ENCODE data around the gene PDXP.
"Not testable (repeated sequence)": the region's sequence is repeated elsewhere in the genome, so short reads cannot be mapped to it uniquely, and the experiment has no call there.

Gene PDXP

DNA sequence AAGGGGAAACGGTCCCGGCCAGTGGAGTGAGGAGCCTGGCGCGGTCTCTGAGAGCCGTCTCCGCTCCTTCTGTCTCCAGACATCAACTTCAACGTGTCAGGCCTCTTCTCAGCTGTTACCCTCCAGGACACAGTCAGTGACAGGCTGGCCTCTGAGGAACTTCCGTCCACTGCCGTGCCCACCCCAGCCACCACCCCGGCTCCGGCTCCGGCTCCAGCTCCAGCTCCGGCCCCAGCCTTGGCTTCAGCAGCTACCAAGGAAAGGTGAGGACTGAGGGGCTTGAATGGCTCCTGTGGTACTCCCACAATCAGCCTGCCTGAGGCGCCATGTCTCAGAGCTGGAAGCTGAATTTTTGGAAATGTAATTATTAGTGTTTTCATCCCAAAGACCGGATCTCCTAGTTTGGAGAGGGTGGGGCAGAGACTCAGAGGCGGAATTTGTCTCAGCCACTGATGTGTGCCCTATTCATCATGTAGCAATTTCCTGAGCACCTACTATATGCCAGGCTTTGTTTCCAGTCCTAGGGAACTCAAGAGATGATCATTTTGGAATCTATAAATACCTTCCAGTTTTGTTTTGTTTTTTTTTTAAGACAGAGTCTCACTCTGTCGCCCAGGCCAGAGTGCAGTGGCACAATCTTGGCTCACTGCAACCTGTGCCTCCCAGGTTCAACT is 7.9 kb upstream of the PDXP start:
- DNase-seq: no peak

DNA sequence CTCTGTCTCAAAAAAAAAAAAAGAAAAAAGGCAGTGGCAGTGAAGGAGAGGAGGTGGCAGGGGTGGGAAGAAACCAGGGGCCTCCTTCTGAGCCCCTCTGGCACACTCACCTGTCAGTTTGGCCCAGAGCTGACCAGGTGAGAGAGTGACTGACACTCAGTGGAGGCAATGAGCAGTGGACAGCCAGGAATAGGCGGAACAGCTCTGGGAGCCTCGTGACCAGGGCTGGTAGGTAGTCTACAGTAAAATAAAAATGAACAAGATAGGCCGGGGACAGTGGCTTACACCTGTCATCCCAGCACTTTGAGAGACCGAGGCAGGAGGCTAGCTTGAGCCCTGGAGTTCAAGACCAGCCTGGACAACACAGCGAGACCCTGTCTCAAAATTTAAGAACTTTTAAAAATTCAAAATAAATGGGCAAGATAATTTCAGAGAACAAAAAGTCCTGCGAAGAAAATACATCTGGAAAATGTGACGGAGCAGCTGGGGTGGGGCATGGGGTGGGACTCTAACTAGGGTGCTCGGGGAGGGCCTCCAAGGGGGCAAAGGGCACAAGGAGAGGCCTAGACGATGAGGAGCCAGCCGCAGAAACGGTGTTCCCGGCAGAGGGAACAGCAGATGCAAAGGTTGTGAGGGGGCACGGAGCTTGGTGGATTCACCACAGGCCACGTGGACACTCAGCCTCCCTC is 3.8 kb upstream of the PDXP start:
- DNase-seq: no peak

DNA sequence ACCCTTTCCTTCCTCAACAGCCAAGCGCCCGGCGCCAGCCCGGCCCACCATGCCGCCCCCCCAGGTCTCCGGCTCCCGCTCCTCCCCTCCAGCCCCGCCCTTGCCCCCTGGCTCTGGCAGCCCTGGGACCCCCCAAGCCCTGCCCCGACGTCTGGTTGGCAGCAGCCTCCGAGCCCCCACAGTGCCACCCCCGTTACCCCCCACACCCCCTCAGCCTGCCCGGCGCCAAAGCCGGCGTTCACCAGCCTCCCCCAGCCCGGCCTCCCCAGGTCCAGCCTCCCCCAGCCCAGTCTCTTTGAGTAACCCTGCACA is 3.3 kb upstream of the PDXP start:
- DNase-seq: no peak

GRCh38 chr22:37656583-37656982 is 1.9 kb upstream of the PDXP start:
- not testable (repeated sequence) for DNase-seq

DNA sequence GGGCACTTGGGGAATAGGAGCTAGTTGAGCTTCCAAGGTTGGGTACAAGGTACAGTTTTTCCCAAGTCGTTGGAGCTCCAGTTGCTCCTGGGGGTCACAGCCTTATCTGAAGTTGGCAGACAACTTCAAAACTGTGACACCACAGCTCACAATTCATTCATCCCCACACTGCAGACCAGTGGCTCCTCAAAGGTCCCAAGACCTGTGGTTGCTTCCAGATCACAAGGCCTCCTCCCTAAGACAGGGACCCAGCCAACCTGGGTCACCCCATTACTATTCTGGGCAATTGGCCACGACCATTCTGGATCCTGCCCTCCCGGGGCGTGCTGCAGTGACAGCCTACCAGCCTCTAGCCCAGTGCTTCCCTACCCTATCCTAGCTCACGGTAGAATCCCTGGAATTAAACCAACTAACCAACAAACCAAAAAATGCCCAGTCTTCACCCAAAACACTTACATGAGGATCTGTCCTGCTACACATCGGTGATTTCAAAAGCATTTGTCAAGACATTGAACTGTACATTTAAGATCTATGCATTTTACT is 862 bp upstream of the PDXP start:
- DNase-seq: no peak

- DNase-seq: no peak
These were observed 758 bp downstream of the PDXP start for GRCh38 chr22:37659066-37659896.

GRCh38 chr22:37659897-37660708 is 1.6 kb downstream of the PDXP start:
- DNase-seq: no peak

GRCh38 chr22:37660709-37661045 is 2.2 kb downstream of the PDXP start:
- DNase-seq: no peak

GRCh38 chr22:37661160-37661924 is 2.8 kb downstream of the PDXP start:
- peak; percentile 50 for DNase-seq

DNA sequence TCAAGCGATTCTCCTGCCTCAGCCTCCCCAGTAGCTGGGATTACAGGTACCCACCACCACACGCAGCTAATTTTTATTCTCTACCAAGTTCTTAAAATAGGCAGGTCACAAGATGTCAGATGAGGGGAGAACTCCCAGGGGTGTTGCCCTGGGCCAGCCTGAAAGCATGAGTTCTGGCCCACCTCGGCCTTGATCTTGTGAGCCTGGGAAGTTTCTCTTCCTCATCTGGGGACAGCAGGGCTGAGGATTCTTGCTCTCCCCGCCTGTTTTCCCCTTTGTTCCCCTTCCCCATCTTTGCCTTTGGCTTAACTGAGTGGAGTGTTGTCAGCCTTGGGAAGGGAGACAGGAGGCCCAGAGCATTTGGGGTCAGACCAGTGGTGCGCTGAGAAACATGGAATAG is 3.5 kb downstream of the PDXP start:
- no peak for DNase-seq

- no peak for DNase-seq
These were observed 5.1 kb downstream of the PDXP start for GRCh38 chr22:37663521-37664140.

DNA sequence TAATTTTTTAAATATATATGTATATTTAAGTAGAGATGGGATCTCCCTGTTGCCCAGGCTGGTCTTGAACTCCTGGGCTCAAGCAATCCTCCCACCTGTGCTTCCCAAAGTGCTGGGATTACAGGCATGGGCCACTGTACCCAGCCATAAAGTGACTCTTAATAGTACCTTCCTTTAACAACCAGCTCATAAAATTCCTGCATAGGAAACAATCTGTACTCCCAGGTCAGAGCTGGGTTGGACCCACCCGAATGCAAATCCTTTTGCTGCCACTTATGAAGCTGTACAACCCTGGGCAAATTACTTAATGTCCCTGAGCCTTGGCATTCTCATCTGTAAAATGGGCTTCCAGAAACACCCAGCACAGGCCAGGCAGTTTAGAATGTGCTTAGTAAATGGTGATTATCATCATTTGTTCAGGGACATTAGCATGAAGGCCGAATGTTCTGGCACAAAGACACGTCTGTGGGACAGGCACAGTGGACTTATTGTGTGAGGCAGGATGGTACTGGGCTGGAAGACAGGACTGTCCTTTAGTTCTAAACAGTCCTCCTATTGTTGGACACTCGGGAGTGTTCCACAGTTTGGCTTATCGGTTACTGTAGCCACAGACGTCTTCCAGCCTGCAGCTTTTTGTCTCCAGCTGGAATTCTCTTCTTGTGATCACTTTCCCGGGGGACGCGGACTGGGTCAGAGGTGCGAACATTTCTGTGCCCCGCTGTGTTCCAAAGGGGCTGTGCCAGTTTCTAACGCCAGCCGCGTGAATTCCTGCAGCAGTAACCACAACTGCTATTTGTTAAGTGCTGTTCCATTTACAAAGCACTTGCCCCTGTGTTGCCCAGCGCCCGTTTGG is 6.0 kb downstream of the PDXP start:
- no peak for DNase-seq

GRCh38 chr22:37665487-37665886 is 7.0 kb downstream of the PDXP start:
- DNase-seq: no peak

DNA sequence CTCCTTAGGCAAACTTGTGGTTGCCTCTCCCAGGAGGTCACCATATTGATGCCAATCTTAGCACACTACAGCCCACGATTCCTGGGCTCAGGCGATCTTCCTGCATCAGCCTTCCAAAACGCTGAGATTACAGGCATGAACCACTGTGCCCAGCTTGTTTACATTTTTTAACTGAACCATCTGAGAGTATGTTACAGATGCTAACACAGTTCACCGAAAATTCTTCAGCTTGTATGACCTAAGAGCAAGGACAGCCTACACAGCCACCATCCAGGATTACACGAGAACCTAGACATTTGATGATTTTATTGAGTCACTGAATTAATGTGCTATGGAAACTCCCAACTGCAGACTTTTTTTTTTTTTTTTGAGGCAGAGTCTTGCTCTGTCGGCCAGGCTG is 11.1 kb downstream of the PDXP start:
- DNase-seq: no peak

- peak; percentile 26 for DNase-seq
These were observed 13.8 kb downstream of the PDXP start for GRCh38 chr22:37672206-37672919.

DNA sequence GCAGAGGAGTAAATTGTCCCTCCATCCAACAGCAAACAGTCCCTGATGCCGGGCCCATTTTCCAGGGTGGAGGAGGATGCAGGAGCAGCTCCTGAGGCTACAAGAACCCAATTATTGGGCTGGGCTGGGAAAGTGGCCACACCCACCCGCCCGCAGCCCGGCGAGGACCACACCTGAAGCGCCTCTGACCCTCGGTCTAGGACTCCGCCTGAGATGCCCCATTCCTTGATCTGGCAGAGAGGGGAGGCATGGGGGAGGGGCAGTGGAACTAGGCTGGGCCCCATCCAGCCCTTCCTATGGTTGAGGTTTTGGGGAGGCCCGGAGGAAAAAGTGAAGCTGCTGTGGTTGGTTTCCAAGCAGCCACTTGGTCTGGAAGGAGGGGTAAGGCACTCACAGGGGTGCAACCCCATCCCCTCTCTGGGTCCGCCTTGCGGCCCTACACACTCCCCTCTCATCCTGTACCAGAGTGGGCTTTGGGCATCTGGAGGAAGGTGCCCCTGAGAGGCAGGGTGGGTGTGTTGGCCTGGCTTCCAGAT is 14.5 kb downstream of the PDXP start:
- no peak for DNase-seq

DNA sequence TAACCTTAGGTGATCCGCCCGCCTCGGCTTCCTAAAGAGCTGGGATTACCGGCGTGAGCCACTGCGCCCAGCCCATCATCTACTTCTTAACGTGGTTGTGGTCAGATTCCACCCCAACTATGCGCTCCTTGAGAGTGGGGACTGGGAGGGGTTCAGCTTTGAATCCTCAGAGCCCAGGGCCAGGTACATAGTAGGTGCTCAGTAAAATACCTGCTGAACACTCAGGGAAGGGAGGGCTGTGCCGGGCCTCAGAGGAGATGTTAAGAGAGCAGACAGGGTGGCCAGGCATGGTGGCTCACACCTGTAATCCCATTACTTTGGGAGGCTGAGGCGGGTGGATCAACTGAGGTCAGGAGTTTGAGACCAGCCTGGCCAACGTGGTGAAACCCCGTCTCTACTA is 15.7 kb downstream of the PDXP start:
- DNase-seq: no peak

- DNase-seq: peak; percentile 73
These were observed 16.7 kb downstream of the PDXP start, which contains the start of gene LGALS1 for GRCh38 chr22:37674951-37675929. Gene LGALS1, plus strand, starts transcription at chr22:37675636. Its CDS starts 67 bp downstream, at chr22:37675703.
